Parathyroid adenoma (tissue), 2 donors: ENCODE measurements around the gene ADM.

ENCODE experiments used
- H2AFZ ChIP-seq: fragments of 300-600 bp; sonication (generic); one replicate; pipeline ENCODE4 v1.7.0; 2017; ENCODE audit warnings: antibody characterized with exemption, mild to moderate bottlenecking
- H3K27ac ChIP-seq: fragments of 300-600 bp; sonication (generic); one replicate; pipeline ENCODE4 v1.7.0; 2017
- H3K27me3 ChIP-seq: fragments of 300-600 bp; sonication (generic); one replicate; pipeline ENCODE4 v1.7.0; 2017; ENCODE audit warnings: low read length; ENCODE audit not compliant: control insufficient read depth, insufficient read depth
- H3K36me3 ChIP-seq: fragments of 300-600 bp; sonication (generic); one replicate; pipeline ENCODE4 v1.7.0; 2017; ENCODE audit warnings: low read length; ENCODE audit not compliant: control insufficient read depth, insufficient read depth
- H3K4me1 ChIP-seq: fragments of 300-600 bp; sonication (generic); one replicate; pipeline ENCODE4 v1.7.0; 2017; ENCODE audit warnings: control low read depth
- H3K4me2 ChIP-seq: fragments of 300-600 bp; sonication (generic); one replicate; pipeline ENCODE4 v1.7.0; 2017; ENCODE audit warnings: low read length
- H3K4me3 ChIP-seq: fragments of 300-600 bp; sonication (generic); one replicate; pipeline ENCODE4 v1.7.0; 2017; ENCODE audit warnings: low read depth, low read length
- H3K79me2 ChIP-seq: fragments of 300-600 bp; sonication (generic); one replicate; pipeline ENCODE4 v1.7.0; 2017; ENCODE audit warnings: control low read depth
- H3K9ac ChIP-seq: fragments of 300-600 bp; sonication (generic); one replicate; pipeline ENCODE4 v1.7.0; 2017; ENCODE audit warnings: mild to moderate bottlenecking
- H3K9me3 ChIP-seq: fragments of 300-600 bp; sonication (generic); one replicate; pipeline ENCODE4 v1.7.0; 2017; ENCODE audit warnings: low read length; ENCODE audit not compliant: control insufficient read depth
- TF ChIP-seq, protein P1 (sequence below): fragments of 300-600 bp; sonication (generic); IDR thresholded peaks from one replicate; pipeline ENCODE4 v1.7.0; 2017; ENCODE audit warnings: antibody characterized with exemption, mild to moderate bottlenecking
- donor health status: primary hyperparathyroidism.

ADM gene

DNA sequence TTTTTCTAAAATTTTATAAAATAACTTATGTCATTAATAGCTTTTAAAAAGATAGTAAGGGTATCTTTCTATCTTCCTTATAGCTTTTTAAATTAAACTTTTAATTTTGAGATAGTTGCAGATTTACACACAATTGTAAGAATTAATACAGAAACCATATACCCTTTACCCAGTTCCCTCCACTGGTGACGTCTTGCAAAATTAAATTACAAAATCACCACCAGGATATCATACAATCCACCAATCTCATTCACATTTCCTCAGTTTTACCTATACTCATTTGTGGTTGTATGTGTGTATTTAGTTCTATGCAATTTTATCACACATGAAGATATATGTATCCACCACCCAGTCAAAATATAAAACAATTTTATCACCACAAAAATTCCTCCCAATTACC lies 20.9 kb upstream of the ADM start:
- Histone ChIP-seq H3K4me2 (no peak overlapping the region), H3K4me1 (peaks cover 4% of the 10 kb centered on the region), H3K9ac (no peak overlapping the region), H3K9me3 (no peaks in the 10 kb centered on the region), H3K27me3 (no peaks in the 10 kb centered on the region), H3K36me3 (no peaks in the 10 kb centered on the region), H3K79me2 (peaks cover 11% of the 10 kb centered on the region), H3K4me3 (no peak overlapping the region), H3K27ac (no peak overlapping the region), H2AFZ (no peak overlapping the region)
- TF ChIP-seq, protein P1, sequence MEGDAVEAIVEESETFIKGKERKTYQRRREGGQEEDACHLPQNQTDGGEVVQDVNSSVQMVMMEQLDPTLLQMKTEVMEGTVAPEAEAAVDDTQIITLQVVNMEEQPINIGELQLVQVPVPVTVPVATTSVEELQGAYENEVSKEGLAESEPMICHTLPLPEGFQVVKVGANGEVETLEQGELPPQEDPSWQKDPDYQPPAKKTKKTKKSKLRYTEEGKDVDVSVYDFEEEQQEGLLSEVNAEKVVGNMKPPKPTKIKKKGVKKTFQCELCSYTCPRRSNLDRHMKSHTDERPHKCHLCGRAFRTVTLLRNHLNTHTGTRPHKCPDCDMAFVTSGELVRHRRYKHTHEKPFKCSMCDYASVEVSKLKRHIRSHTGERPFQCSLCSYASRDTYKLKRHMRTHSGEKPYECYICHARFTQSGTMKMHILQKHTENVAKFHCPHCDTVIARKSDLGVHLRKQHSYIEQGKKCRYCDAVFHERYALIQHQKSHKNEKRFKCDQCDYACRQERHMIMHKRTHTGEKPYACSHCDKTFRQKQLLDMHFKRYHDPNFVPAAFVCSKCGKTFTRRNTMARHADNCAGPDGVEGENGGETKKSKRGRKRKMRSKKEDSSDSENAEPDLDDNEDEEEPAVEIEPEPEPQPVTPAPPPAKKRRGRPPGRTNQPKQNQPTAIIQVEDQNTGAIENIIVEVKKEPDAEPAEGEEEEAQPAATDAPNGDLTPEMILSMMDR, result no peak

DNA sequence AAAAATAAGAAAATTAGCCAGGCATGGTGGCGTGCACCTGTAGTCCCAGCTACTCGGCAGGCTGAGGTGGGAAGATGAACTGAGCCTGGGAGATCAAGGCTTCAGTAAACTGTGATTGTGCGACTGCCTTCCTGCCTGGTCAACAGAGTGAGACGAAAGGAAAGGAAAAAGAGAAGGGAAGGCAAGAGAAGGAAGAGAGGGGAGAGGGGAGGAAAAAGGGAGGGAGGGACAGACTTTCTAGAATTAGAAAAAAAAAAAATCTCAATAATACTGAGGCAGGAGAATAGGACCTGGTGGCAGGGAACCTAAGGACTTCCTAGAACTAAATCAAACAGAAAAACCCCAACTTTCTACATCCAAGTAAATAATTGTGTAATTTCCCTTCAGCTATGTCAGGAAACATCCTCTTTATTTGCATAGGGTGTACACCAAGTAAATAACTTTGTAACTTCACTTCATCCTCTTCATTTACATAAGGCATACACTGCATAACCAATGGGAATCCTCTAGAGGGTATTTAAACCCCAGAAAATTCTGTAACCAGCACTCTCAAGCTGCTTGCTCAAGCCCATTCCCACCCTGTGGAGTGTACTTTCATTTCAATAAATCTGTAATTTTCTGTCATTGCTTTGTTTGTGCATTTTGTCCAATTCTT lies 19.6 kb upstream of the ADM start:
- H2AFZ ChIP-seq, result no peak overlapping the region
- H3K4me1 ChIP-seq, result peaks cover 1% of the 10 kb centered on the region
- no peak overlapping the region for H3K27ac ChIP-seq
- peaks cover 15% of the 10 kb centered on the region for H3K79me2 ChIP-seq
- no peaks in the 10 kb centered on the region for H3K36me3 ChIP-seq
- H3K9me3 ChIP-seq, result no peaks in the 10 kb centered on the region
- H3K9ac ChIP-seq, result no peak overlapping the region
- H3K27me3 ChIP-seq, result no peaks in the 10 kb centered on the region
- TF ChIP-seq, protein P1, result no peak
- H3K4me2 ChIP-seq, result no peak overlapping the region
- H3K4me3 ChIP-seq, result no peak overlapping the region

DNA sequence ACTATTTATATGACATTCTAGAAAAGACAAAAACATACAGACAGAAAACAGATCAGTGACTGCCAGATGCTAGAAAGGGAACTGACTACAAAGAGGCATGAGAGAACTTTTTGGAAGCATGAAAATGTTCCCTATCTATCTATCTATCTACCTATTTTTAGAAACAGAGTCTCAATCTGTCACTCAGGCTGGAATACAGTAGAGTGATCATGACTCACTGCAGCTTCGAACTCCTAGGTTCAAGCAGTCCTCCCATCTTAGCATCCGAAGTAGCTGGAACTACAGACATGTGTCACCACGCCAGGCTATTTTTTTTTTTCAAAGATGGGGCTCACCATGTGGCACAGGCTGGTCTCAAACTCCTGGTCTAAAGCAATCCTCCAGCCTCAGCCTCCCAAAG lies 17.7 kb upstream of the ADM start:
- H3K27me3 ChIP-seq, result no peaks in the 10 kb centered on the region
- H3K27ac ChIP-seq, result no peak overlapping the region
- no peaks in the 10 kb centered on the region for H3K36me3 ChIP-seq
- H3K79me2 ChIP-seq, result peaks cover 20% of the 10 kb centered on the region
- TF ChIP-seq, protein P1, result no peak
- H3K4me2 ChIP-seq, result no peak overlapping the region
- H3K4me3 ChIP-seq, result no peak overlapping the region
- H3K9ac ChIP-seq, result no peak overlapping the region
- no peaks in the 10 kb centered on the region for H3K9me3 ChIP-seq
- H3K4me1 ChIP-seq, result peaks cover 2% of the 10 kb centered on the region
- H2AFZ ChIP-seq, result no peak overlapping the region

DNA sequence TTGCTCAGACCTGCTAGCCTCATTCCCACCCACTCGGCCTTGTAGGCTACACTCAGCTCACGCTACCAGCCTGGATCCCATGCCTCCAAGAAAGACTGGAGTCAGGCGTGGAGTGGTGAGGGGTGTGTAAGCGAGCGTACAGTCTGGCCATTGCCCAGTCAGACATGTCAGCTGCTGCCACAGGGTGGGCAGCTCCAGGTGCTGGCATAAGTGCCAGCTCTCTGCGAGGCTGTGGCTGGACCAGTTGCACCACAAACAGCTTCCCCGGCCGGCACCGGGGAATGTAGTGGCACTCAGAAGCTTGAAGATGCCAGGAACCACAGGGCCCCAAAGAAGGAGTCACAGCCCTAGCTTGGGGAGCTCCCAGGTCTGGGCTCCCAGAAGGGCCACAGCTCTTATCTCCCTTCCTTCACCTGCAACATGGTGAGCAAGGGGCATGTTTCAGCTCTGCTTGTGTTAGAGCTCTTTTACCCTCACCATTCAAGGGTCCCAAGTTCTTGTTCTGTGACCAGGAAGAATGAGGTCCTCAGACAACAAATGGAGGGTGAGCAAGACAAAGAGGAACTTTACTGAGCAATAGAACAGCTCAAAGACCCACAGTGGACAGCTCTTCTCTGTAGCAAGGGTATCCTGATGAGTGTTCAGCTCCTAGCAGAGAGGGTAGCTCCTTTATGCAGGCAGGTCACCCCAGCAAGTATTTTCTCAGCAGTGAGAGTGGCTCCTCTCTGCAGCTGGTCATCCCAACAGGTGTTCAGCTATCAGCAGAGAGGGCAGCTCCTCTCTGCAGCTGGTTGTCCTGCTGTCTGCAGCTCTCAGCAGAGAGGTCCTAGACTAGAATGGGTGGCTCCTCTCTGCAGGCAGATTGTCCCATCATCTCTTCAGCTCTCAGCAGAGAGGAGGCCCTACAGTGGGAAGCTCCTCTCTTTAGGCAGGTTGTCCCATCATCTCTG lies 16.8 kb upstream of the ADM start:
- H3K4me2 ChIP-seq, result no peak overlapping the region
- no peak overlapping the region for H2AFZ ChIP-seq
- H3K27me3 ChIP-seq, result no peaks in the 10 kb centered on the region
- H3K4me3 ChIP-seq, result no peak overlapping the region
- H3K9me3 ChIP-seq, result no peaks in the 10 kb centered on the region
- H3K9ac ChIP-seq, result no peak overlapping the region
- no peaks in the 10 kb centered on the region for H3K36me3 ChIP-seq
- peaks cover 20% of the 10 kb centered on the region for H3K79me2 ChIP-seq
- H3K4me1 ChIP-seq, result peaks cover 2% of the 10 kb centered on the region
- no peak overlapping the region for H3K27ac ChIP-seq
- TF ChIP-seq, protein P1, result no peak
